ENCODE results near the gene ERN1. TPM values are rescaled to one million over a fixed set of nuclear protein-coding genes. Genes with fewer than 3 reads are reported as not detected.

The ERN1 gene
- total RNA-seq, 1 donor from 2014 or later = 127 TPM

DNA sequence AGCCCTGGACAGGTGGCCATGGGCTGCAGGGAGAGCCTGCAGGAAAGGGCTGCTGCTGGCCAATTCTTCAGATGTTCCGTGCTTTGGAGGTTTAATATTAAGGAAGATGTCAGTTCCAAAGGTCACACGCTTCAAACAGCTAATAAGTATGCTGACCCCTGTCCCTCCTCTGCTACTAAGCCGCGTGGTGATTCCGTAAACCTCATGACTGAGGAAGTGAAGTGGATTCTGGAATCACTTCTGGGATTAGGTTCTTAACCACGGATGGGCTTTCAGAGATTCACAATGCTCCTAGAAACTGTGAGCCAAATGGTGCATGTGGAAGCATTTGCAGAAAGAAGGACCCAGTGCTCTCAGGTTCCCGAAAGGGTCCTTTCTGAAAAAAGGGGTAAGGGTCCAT lies 28.5 kb upstream of the ERN1 start:
- intact Hi-C loops (cut with micrococcal nuclease) = no loop called here

- intact Hi-C loops (cut with micrococcal nuclease) = no loop called here
These were observed 27.8 kb upstream of the ERN1 start for GRCh38 chr17:64157669-64158180.

DNA sequence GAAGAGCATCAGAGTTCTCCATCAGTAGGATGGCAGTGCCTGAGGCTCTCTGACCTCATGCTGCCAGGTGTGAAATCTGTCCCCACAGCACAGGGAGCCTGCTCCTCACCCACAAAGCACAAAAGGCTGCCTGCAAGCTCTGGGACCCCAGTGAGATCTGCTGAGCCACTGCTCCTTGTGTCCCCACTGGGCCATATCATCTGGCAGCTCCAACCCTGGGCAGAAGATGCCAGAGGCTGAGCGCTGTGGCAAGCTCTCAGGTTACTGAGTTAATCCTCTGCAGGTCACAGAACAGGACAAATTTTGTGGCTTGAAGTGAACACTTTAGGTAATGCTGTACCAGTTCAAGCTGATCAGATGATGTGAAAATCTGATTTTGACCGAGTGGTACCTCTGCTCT lies 26.7 kb upstream of the ERN1 start:
- intact Hi-C loops (cut with micrococcal nuclease) = no loop called here

GRCh38 chr17:64155751-64156544 lies 26.0 kb upstream of the ERN1 start:
- intact Hi-C loops (cut with micrococcal nuclease) = no loop called here

GRCh38 chr17:64155129-64155528 lies 25.2 kb upstream of the ERN1 start:
- intact Hi-C loops (cut with micrococcal nuclease) = no loop called here

DNA sequence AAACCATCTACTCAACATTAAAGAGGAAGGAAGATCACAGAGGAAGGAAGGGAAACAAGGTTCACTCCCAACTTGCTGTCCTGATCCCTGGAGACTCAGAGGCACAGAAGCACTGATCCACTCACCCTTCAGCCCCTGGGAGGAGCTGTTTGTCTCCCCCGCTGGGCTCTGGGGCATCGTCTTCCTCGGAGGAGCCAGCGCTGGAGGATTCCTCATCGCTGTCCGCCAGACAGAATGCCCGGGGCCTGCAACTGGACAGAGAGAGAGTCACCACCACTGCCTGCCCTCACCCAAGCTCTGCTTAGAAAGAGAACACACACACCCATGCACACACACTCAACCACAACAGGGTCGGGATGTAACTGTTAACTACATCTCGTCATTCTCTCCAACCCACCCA lies 24.8 kb upstream of the ERN1 start:
- intact Hi-C loops (cut with micrococcal nuclease) = no loop called here

DNA sequence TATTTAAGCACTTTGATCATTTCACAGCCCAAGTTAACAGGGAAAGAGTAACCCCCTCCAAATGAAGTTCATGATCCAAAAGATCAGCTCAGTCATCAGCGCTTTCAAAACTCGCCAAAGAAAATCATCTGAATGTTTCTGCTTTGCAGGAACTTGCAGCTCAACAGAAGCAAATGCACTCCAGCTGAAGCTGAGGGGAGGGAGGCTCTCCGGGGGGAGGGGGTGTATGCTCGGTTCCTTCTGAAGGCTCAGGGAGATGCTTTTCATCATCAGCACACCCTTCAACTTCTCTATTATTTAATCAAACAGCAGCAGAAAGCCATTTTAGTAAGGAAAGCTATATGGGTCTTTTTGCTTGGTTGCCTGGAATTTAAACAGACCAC lies 24.4 kb upstream of the ERN1 start:
- intact Hi-C loops (cut with micrococcal nuclease) = no loop called here

DNA sequence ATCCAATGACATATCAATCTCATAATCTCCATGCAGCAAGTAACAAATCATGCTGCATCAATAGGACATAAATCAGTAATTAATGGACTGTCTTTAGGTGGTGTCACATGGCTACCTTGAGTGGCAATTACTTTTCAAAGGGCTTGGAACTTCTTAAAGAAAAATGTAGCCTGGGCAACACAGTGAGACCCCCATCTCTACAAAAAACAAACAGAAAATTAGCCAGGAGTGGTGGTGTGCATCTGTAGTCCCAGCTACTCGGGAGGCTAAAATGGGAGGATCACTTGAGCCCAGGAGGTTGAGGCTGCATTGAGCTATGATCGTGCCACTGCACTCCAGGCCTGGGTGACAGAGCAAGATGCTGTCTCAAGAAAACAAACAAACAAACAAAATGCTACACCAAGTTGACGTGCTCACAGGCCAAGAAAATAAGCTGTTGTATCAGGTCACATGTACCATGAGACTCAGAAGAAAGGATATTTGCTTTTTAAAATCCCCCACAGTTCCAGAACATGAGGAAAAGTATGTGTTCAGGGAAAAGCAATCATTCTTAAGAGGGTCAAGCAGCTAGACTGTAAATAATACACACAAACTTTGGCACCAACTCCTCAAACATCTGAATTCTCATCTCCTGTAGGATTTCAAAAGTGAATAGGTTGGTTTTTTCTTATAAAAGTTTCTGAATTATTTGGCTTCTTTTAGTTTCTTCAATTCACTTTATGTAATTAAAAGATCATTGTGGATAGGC lies 23.8 kb upstream of the ERN1 start:
- intact Hi-C loops (cut with micrococcal nuclease) = no loop called here

- intact Hi-C loops (cut with micrococcal nuclease) = no loop called here
These were observed 22.6 kb upstream of the ERN1 start for GRCh38 chr17:64152428-64153125.

GRCh38 chr17:64151016-64151368 lies 21.0 kb upstream of the ERN1 start:
- intact Hi-C loops (cut with micrococcal nuclease) = no loop called here

GRCh38 chr17:64150237-64151015 lies 20.5 kb upstream of the ERN1 start:
- intact Hi-C loops (cut with micrococcal nuclease) = no loop called here

GRCh38 chr17:64149196-64149595 lies 19.3 kb upstream of the ERN1 start:
- intact Hi-C loops (cut with micrococcal nuclease) = loop anchor here (10.0 kb wide), 1 partner anchor 374 kb away; the partner anchor contains the start of genes CCDC47 and DDX42

GRCh38 chr17:64148699-64149098 lies 18.8 kb upstream of the ERN1 start:
- intact Hi-C loops (cut with micrococcal nuclease) = loop anchor here (10.0 kb wide), 1 partner anchor 374 kb away; the partner anchor contains the start of genes CCDC47 and DDX42

DNA sequence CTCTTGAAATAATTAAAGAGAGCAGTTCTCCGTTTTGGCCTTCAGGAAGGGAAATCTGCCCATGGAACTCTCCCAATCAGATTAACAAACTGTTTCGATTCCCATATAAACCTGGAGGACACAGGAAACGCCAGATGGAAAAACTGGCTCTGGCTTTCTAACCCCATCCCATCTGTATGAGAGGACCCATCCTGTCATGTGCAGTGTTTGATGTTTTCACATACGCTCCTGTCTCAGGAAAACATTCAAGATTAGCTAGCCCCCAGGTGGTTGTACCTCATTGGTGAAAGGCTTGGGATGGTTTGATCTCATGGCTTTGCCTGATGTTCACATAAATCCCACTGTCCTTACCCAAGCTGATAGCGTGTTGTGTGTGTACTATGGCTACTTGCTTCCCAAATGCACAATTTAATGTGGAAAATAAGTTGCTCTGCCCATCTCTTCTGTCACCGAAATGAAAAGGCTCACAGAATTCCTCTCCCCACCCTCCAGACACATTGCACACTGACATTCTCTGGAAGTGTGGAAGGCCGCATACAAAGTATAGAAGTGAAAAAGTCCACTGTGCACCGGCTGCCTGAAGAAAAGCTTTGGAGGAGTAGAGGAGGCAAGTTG lies 18.2 kb upstream of the ERN1 start:
- intact Hi-C loops (cut with micrococcal nuclease) = loop anchor here (10.0 kb wide), 1 partner anchor 373 kb away; the partner anchor contains the start of genes CCDC47 and DDX42

GRCh38 chr17:64147110-64148016 lies 17.4 kb upstream of the ERN1 start:
- intact Hi-C loops (cut with micrococcal nuclease) = loop anchor here (10.0 kb wide), 1 partner anchor 373 kb away; the partner anchor contains the start of genes CCDC47 and DDX42

DNA sequence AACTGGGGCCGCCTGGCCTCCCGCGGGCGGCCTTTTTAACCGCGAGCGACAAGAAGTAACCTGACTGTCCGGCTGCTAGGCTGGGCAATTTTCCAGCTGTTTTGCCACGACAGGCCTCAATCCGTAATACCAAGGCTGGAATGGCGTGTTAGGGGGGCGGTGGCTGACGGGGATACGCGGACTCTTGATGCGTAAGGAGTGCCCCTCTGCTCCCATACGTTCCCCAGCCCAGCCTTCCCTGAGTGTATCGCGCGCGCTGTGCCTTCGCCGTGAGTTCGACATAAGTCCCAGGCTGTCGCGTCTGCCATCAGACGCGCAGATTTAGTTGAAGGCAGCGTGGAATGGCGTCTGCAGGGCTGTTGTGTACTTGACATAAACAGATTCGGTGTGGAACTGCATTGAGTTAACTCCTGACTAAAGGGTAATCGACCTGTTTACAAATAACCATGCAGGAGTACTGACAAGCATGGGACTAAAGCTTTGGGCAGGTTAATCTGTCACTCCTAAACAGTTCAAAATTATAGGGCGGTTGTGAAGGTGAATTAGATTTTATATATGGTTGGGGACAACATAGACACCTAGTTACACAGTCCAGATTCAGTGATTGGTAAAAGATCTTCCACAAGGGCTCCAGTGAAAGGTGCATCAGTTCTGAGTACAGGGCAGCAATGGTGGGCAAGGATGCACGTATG lies 16.6 kb upstream of the ERN1 start:
- intact Hi-C loops (cut with micrococcal nuclease) = loop anchor here (10.0 kb wide), 1 partner anchor 372 kb away; the partner anchor contains the start of genes CCDC47 and DDX42

DNA sequence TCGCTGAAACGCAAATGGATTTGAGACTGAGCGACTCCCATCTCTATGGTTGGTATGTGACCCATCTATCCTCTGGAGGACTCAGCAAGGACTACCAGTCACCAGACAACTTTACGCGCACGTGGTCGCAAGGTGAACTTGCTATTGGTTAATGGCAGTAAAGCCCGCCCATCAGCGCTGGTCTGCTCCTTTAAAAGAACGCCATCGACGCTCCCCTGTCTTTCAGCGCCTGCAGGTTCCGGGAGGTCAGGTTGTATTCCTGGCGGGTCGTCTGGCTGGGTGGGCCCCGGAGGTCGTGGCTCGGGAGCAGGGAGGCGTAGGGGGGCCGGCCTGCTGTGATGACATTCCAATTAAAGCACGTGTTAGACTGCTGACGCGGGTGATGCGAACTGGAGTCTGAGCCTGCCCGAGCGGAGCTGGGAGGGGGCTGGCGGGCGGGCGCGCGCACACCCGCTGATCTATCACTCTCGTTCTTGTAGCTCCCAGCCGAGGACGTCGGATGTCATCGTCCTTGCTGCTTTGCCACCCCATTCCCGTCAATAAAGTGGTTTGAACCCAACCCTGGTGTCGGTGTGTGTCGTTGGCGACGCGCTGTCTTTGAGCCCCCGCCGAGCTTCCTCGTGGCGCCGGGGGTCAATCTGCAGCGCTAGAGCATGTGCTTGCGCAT lies 15.9 kb upstream of the ERN1 start:
- intact Hi-C loops (cut with micrococcal nuclease) = loop anchor here (1.0 to 10.0 kb wide), 4 partner anchors 16 to 371 kb away; partner anchors contain the start of genes CCDC47, DDX42, ERN1 and TEX2

- intact Hi-C loops (cut with micrococcal nuclease) = loop anchor here (1.0 to 10.0 kb wide), 4 partner anchors 15 to 371 kb away; partner anchors contain the start of genes CCDC47, DDX42, ERN1 and TEX2
These were observed 15.4 kb upstream of the ERN1 start for GRCh38 chr17:64145375-64145750.
